DOHH2 (cell line): Measurements from ENCODE around the gene CUEDC1.

ENCODE experiments used
- CTCF ChIP-seq: fragments of 200-600 bp; sonication (generic); IDR thresholded peaks from one replicate; pipeline ENCODE4 v1.5.1; 2014; ENCODE audit warnings: antibody characterized with exemption, mild to moderate bottlenecking, low read depth, low read length; ENCODE audit not compliant: poor library complexity, severe bottlenecking
- EZH2phosphoT487 ChIP-seq: fragments of 200-600 bp; sonication (generic); IDR thresholded peaks from 2 replicates; pipeline ENCODE4 v1.6.1; 2017; ENCODE audit warnings: borderline replicate concordance, mild to moderate bottlenecking, antibody characterized with exemption, low read length, moderate library complexity, mixed read lengths

GRCh38 chr17:57866723-57867122, 88.5 kb downstream of the CUEDC1 start:
- TF ChIP-seq CTCF (no peak), EZH2phosphoT487 (no peak)
